ENCODE results near the gene ZNF845. TPM values are rescaled to one million over a fixed set of nuclear protein-coding genes. Genes with fewer than 3 reads are reported as not detected.
"Not testable (repeated sequence)": the region's sequence is repeated elsewhere in the genome, so short reads cannot be mapped to it uniquely, and the experiment has no call there.

The ZNF845 gene
- total RNA-seq, 1 donor from 2014 or later, result 5.6 TPM

DNA sequence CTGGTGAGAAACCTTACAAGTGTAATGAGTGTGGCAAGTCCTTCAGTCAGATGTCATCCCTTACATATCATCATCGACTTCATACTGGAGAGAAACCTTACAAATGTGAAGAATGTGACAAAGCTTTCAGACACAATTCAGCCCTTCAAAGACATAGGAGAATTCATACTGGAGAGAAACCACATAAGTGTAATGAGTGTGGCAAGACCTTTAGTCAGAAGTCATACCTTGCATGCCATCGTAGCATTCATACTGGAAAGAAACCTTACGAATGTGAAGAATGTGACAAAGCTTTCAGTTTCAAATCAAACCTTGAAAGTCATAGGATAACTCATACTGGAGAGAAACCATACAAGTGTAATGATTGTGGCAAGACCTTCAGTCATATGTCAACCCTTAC is 47.8 kb downstream of the ZNF845 start:
- no peak for DNase-seq (ENCODE audit: low read depth in 2 of 2)

DNA sequence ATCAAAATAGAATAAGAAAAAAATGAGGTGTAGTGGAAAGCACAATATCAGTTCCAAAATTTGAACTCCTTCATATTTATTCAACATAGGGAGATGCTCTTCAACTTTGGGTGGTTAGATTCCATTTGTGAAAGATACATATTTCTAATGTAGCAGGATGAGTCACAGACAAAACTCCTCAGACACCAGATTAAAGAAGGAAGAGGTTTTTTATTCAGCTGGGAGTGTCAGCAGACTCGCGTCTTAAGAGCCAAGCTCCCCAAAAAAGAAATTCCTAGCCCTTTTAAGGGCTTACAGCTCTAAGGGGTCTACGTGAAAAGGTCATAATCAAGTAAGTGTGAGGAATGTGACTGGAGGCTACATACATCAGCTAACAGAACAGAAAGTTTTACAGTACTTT is 54.6 kb downstream of the ZNF845 start:
- no peak for DNase-seq (ENCODE audit: low read depth in 2 of 2)

DNA sequence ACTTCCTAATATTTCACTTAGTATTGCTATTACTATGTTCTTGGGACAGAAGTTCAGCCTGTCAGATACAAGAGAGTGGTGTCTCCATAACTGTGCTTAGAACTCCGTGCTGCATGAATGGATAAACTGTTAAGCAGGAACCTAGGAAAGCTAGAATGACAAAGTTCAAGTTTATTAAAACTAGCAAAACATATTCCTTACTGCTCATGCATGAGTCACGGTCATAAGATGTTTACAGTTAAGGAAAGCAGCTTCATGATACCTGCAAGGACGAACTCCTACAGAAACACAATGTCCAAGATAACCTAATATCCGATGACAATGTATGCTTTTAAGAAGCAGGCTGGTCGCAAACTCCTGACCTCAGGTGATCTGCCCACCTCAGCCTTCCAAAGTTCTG is 55.4 kb downstream of the ZNF845 start:
- peak in 1 of 2 donors; percentile 2 for DNase-seq (ENCODE audit: low read depth in 2 of 2)

DNA sequence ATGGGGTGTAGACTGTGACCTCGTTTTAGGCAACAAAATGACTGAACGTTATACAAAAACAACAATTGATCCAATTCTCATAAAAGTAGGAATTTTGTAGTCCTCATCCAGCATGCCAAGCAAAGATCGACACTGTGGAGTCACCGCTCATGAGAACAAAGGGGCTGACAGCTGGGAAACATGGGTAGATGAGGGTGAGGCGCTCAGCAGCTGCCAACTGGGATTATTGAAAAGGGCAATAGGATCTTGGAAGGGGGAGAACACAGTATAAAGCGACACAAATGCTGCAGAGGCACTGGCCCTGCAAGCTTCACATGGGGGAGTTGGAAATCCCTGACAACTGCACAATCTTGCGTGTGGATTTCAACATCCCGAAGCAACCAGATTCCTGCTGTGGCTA is 56.0 kb downstream of the ZNF845 start:
- no peak for DNase-seq (ENCODE audit: low read depth in 2 of 2)

DNA sequence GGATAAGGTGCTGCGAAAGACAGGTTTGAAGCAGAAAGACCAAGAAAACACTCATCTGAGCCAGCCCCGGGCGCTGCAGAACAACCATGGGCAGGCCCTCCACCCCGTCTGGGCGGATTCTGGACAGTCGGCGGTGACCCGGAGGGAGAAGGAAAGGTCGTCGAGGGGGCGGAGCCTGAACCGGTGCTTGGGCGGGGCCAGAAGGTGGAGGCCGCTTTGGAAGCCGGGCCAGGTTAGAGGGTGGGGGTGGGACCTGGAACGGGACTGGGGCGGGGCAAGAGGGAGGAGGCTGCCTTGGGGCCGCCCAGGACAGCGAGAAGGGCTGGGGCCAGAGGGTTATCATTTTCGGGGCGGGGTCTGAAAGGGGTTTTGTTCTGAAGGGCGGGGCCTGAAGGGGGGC is 56.4 kb downstream of the ZNF845 start:
- no peak for DNase-seq (ENCODE audit: low read depth in 2 of 2)

DNA sequence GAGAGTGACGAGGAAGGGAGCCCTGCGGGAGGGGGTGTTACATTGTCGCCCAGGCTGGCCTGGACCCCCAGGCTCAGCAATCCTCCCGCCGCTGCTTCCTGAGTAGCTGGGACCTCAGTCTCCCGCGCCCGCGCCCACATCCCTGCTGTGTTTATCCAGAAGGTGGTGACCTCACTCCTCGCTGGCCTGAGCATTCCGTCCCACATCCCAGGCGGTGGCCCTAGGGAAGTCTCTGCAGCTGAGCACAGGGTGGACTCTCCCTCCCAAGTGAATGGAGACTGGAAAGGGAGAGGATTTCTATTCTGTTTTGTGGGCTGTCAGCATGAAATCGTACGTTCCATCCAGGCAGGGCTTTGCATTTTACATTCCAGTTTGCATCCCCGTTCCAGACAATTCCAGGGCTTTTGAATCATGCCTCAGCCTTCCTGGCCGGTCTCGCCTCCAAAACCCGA is 61.0 kb downstream of the ZNF845 start:
- peak in 1 of 2 donors; percentile 48 for DNase-seq (ENCODE audit: low read depth in 2 of 2)

DNA sequence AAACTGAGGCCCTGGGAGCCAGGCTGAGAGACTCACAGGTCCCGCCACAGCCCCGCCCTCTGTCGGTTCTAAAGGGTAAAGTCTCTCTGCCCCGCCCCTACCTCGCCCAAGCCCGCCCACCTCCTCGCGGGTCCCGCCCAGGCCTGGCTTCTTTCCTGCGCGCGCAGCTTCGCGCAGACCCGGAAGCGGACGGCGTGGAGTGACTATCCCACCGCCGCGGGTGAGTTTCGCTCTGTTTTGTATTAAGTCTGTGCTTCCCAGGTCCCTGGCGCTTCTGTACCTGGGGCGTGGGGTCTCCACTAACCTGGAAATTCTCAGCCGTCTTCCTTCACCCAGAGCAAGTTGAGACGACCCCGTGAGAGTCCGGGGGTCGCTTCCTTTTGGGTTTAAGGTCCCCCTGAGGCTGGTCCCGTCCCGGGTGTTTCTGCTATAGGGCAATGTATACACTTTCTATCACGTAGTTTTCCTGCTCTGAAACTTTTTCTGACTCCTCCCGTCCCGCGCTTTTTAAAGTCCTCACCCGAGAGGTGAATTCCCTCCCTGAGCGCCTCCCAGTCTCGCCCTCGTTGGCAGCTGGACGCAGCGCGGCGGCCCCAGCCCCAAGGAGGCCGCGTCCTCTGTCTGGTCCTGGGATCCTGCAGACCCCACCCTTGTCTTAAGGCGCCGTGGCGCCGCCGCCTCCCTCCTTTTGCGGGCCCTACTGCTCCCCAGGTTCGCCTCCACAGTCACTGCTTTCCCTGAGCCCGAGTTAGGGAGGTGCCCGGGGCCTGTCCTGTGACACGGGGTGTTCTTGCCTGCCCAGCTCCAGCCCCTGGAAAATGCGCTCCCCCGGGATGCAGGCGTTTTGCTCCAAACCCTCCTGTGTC is 61.7 kb downstream of the ZNF845 start, which contains the start of gene ZNF765:
ZNF765 (plus strand) TSS at position 176 of the 866 bp plus-strand sequence. CDS start 2,867 bp downstream, outside the sequence.
- peak; percentile 63 to 89 for DNase-seq (ENCODE audit: low read depth in 2 of 2)

DNA sequence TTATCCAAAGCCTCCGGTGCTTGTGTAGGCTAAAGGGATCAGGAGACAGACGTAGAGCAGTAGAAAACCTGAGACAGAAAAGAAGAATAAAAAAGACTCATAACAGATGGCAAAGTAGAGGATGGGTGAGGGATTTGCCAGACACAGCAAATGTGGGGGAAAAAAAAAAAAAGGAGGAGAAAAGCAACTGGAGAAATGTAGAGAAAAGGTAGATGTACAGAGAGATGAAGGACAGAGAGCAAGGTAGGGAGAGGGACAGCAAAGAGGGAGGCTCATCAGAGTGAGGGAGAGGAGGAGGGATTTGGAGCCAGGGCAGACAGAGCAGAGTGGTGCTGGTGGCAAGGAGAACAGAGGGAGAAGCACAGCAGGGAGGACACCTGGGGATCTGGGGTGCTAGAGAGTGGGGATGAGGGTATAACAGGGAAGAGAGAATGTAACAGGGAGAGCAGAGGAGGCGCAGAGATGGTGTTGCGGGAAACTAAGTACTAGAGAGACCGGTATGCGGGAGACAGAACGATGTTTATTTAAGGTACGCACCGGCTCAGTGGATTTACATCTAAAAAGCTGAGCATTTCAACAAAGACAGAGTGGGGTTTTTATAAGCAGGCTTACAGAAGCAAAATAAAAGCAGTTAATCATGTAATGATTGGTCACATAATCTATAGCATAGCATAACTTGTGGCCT is 62.4 kb downstream of the ZNF845 start:
- not testable (repeated sequence) for DNase-seq (ENCODE audit: low read depth in 2 of 2)

DNA sequence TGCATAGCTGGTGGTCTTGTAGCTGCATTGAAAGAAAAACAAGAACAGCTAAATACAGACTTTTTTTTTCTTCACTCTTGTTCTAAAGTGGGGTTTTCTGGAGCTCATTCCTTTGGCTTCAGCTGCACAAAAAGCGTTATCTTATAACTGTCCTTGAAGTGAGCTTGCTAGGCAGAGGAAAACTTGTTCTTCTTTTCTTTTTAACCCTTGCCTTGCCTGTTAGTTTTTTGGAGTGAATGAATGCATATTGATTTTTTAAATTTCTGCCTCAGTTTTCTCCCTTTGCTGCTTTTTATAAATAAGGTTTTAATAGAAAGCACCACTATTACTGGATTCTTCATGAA is 62.9 kb downstream of the ZNF845 start:
- DNase-seq (ENCODE audit: low read depth in 2 of 2), result no peak

DNA sequence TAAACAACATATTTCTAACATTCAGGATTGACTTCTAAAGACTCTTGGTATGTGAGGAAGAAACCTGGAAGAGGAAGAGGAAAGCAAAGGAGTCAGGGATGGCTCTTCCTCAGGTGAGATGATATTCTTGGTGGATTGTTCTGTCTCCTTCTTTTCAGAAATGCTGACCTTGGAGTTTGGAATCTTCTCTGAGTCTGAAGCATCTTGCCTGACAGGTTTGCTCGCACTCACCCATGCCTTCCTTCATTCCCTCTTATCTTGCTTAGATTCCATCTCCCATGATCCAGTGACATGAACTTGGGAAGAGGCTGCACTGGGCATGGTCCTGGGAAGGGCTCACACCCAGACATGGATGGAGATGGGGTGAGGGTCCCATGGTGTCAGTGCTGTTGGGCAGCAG is 64.4 kb downstream of the ZNF845 start:
- DNase-seq (ENCODE audit: low read depth in 2 of 2), result not testable (repeated sequence)

Other genes with a start within 250 kb of the ZNF845 start
- 11.3 and 18.3 TPM in 2 replicates for gene ZNF160, start 230.3 kb upstream of the ZNF845 start, total RNA-seq
- 1.2 and 1.8 TPM in 2 replicates for gene ZNF415, start 200.8 kb upstream of the ZNF845 start, total RNA-seq
- gene ZNF347, start 174.7 kb upstream of the ZNF845 start, total RNA-seq, result 4.0 and 4.9 TPM in 2 replicates
- 1.6 and 1.9 TPM in 2 replicates for gene ZNF665, start 140.4 kb upstream of the ZNF845 start, total RNA-seq
- gene ZNF677, start 78.9 kb upstream of the ZNF845 start, total RNA-seq, result 10.3 and 12.6 TPM in 2 replicates
- not detected in 2 replicates for gene VN1R2, start 75.5 kb upstream of the ZNF845 start, total RNA-seq
- not detected in 2 replicates for gene VN1R4, start 66.0 kb upstream of the ZNF845 start, total RNA-seq
- 5.7 and 5.8 TPM in 2 replicates for gene ZNF525, start 32.0 kb downstream of the ZNF845 start, total RNA-seq
- gene ZNF765, start 61.4 kb downstream of the ZNF845 start, total RNA-seq, result 10.0 and 13.4 TPM in 2 replicates
- gene ZNF761, start 98.2 kb downstream of the ZNF845 start, total RNA-seq, result 5.3 and 9.9 TPM in 2 replicates
- 2.7 and 6.2 TPM in 2 replicates for gene ZNF813, start 134.0 kb downstream of the ZNF845 start, total RNA-seq
- gene ZNF331, start 204.4 kb downstream of the ZNF845 start, total RNA-seq, result 4.2 and 7.2 TPM in 2 replicates

Measured in dermis microvascular lymphatic vessel endothelial cell (primary cell).